Measurements from ENCODE around the gene SLC1A5.

- TF ChIP-seq POLR2A (IDR thresholded peaks at IDR 0.05) (no peak), CTCF (IDR thresholded peaks at IDR 0.05) (no peak), EP300 (IDR thresholded peaks at IDR 0.05) (no peak)
These were observed 559 bp upstream of the SLC1A5 start for GRCh38 chr19:46788968-46789338.

Measured in tibial nerve (tissue), 4 donors.